DND-41 (cell line): ENCODE measurements around the gene MUC15.

Experiments
- CTCF ChIP-seq: IDR thresholded peaks from 2 replicates; pipeline ENCODE4 v1.5.1; 2012; ENCODE audit warnings: borderline replicate concordance, low read length, moderate library complexity, mild to moderate bottlenecking; ENCODE audit not compliant: poor library complexity, severe bottlenecking; ENCODE audit errors: extremely low read depth
- EZH2 ChIP-seq: IDR thresholded peaks from 3 replicates; pipeline ENCODE4 v1.6.1; 2012; ENCODE audit warnings: borderline replicate concordance, low read depth, mild to moderate bottlenecking, moderate library complexity, low read length, inconsistent platforms; ENCODE audit not compliant: severe bottlenecking

- no peak for TF ChIP-seq CTCF
- TF ChIP-seq EZH2, result no peak
Observed at GRCh38 chr11:26572770-26573402, 823 bp upstream of the MUC15 start.
